ENCODE results near the gene DLGAP1.
A peak's percentile ranks its signal among the peaks of the same experiment; 100 is the strongest.

DLGAP1 gene

DNA sequence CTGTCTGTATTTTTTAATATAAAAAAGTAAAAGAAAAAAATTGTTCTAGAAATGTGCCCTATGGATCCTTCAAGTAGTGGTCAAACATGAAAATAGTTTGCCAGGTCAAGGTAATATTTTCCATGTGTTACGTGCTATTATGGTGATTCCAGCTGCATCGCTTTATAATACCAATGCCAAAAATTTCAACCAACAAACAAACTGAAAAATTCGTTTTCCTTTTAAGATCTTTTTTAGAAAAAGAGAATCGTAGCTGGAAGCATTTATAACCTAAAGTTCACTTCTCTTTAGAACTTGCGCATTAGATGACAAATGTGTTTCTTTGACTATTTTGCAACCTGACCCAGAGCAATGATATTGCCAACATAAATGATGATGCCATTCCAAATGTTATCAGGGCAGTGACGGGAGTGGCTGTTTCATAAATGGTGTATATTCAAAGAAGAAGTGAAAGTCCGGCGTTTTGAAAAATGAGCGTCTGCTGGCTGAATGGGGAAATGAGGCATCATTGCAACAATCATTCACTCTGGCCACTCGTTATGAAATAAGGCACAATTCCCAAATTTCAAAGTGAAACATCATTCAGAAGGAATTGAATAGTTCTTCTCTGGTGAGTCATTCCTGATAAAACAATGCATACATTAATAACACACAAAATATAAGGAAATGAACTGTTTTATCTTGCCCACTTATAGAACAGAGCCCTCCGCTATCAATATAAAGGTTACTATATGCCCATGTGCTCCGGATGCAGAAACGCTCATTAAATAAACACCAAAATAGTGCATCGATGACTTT is 707.7 kb downstream of the DLGAP1 start:
- no peak for DNase-seq

DNA sequence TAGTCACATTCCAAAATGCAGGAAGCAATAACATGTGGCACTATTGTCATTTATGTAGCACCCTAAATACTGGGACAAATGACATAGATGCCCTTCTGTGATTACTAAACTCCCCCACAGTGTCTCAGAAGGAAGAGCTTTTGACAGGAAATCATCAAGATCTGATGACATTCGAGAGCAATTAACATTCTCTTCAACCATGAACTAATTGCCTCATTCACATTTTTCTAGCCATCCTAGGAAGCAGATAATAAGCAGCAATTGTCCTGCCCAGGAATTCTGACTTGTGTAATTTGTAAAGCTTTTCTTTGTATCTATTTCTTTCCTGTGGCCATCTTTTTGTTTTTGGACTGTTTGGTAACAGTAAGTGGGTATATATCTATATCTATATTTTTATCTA is 712.6 kb downstream of the DLGAP1 start:
- no peak for DNase-seq

DNA sequence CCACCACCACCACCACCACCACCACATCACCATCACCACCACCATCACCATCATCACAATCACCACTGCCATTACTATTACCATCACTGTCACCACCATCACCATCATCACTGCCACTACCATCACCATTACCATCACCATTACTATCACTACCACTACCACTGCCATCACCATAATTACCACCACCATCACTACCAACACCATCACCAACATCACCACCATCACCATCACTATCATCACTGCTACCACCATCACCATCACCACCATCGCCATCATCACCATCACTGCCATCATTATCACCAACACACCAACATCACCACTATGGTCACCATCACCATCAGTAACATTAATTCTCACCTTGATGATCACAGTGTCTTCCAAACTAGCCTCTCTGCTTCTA is 713.8 kb downstream of the DLGAP1 start:
- DNase-seq, result no peak

DNA sequence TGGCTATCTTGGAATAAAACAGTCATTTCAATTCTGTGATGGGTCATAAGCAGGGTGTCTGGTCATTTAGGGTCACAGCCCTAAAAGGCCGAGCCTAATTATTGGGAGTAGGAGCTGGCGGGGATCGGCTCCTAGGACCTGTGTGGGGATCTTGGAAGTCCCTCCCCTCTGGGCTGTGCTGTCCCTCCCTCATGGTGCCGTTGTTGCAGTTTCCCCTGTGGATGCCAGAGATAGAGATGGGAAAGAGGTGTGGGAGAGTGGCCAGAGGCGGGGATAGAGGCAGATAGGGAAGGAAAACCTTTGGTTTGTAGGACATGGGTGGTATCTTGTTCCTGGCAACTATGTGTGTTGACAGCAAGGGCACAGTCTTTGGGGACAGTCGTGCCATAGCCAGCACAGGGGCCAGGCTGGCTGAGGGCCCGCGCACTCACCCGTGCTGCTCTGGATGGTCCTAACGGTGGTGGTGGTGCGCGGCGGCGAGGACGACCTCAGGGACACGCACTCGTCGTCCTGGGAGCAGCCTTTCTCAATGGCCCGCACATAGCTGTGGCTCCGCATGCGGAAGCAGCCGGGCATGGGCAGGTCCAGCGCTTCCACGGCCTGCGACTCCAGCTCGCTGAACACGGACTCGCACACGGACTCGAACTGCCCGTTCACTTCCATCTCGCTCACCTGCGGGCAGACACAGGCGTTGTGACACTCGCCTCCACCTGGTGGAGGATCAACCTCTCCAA is 726.2 kb downstream of the DLGAP1 start:
- DNase-seq, result no peak

DNA sequence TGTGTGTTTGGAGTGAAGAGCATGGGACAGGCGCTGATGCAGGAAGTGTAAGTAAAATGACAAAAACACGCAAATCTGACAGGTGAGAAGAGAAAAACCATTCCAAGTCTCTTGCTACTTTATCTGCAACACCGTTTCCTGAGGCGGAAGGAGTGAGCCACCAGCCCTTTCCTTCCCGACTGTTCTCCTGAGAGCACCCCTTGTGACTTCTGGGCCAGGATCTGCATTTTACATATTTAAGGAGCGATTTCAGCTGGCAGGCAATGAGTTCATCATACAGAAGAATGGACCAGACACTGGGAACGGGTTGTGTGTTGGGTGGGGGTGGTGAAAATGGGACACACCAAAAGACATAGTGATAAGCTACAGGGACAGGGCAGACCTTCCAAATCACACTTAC is 727.8 kb downstream of the DLGAP1 start:
- DNase-seq, result no peak

DNA sequence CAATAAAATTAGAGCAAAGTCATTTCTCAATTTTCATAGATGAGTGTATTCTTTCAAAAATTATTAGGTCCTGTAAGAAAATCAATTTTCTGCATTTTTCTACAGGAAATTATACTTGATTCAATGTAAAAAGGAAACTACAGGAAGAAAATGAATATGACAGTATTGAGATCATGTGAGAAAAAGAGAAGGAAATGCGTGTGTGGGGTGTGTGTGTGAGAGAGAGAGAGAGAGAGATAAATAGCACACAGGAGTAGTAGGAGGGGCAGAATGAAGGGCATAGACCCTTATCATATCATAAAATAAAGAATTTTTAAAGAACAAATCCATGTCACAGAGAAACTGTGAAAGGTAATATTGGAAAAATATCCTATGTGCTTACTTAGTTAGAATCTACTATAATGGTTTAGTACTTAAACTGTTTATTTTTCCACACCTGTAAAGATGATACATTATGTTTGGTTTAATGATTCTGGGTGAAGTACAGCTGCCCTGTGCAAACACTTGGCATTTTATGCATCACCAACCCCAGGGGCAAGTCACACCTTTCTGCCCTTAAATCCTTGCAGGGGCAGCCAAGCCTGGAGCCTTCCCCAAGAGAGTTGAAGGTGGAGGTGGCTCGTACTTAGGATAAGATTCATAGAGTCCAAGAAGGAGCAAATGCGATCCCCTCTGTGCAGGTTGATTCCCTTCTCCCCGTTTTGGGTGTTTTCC is 728.7 kb downstream of the DLGAP1 start:
- no peak for DNase-seq

DNA sequence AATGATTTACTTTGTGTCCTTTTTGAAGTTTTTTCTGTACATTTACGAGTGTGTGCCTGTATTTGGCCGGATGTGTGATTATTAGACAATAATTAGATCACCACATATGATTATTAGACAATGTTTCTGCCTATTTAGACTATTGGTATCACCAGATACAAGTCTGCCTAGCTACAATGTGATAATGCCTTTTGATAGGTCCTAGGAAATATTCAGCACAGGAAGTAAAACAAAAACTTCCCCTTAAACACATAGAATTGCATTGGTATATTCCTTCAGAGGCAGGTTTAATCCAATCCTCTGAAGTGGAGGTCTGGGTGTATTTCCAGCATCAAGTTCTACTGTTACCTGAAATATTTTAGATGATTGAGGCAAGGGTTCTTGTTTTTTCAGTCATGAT is 730.0 kb downstream of the DLGAP1 start:
- no peak for DNase-seq

DNA sequence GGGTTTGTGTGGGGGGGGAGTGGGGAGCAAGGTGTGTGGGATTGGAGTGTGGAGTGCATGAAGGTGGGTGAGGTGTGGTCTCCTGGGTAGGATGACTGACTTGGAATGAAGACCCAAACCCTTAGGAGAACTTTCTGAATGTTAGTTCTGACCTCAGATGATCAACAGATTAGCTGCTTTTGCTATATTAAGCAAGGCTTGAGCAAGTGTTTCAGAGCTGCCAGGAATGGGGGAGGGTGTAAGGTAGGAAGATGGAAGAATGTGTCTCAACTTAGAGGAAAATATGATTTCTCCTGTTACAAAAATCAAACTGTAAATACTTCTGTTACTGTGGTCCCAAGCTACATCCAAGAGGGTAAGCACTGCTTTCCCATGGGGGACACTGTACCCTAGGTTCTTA is 731.6 kb downstream of the DLGAP1 start:
- no peak for DNase-seq

DNA sequence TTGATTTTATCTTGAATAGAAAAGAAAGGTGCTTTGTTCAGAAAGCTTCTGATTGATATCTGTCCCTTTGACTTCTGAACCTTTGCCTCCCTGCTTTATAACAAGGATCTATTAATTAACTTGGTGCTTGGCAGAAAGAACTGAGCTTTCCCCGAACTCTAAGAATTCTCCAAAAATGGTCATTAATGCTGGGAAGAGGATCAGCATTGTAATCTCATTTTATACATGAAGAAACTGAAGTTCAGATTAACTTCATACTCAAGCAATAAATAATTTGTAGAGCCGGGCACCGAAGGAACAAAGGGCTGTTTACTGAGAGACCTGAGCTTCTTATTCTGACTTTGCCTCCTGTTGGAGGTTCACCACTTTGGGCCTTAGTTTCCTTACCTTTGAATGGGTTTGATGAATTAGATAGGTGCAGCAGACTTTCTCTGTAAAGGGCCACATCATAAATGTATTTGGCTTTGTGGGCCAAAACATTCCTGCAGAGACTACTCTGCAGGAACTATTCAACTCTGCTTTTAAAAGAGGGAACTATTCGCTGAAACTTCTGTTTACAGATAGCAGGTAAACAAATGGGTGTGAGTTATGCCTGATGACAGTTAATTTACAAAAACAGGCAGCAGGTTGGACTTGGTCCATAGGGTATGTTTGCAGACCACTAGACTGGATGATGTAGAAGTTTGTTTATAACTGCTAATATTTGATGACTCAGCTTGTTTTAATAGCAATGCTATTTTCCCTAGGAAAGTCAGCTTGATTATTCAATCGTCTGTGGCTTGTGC is 732.3 kb downstream of the DLGAP1 start:
- no peak for DNase-seq

DNA sequence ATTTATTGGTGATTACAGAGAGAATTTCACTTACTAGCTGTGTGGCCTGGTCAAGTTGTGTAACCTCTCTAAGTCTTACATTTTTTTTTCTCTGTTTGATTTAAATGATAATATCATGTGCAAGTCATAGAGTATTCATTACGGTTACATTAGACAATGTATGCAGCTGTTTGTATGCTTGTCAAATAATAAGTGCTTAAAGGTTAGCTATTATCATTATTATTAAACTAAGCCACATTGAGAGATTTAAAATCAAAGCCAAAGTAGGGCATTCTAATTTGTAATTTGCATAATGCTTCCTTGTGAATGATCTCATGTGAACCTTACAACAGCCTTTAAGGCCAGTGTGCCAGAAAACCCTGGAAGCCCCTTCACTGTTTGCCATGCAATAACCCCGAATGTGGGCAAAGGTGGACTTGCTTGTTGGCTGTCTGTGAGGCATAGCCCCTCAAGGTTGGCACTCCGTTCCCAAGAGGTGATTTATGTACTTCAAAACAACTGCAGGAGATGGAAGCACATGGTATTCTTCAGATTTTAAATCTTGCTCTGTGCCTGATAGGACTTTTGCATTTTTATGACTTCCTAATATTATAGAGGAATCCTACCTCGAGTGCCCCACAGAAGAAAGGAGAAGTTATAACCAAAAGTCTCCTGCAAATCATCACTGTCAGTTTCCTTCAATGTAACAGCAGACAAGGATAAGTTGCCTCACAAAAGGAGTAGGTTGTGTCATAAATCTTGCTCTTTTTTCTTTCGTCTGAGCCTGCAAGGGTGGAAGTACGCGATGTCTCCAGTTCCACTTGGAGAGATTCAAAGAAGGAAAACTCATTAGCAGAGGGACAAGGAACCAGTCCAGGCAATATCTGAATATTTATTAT is 733.1 kb downstream of the DLGAP1 start:
- no peak for DNase-seq

DNA sequence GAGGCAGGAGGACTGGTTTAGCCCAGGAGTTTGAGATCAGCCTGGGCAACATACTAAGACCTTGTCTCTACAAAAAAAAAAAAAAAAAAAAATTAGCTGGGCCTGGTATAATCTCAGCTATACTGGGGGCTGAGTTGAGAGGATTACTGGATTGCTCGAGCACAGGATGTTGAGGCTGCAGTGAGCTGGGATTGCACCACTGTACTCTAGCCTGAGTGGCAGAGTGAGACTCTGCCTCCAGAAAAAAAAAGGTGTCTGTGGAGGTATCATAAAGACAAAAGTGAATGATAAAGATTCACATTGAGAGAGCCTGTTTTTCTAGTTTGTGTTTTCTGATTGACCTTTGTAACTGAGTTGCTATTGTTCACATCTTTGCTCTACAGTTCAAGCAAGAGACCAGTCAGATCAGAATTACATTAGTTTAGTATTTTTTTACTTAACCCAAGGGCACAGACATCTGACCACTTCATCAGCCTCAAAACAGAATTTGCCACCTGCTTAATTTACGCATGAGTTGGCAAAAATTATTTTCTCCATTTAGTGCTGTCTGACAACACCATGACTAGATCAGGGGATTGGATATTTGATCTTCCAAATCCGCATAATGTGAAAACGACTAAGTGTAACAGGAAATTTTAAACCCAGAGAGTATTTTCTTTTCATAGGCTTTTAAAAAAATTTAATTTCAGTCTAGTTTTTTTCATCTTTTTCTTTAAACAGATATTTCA is 734.1 kb downstream of the DLGAP1 start:
- peak; percentile 69 for DNase-seq

DNA sequence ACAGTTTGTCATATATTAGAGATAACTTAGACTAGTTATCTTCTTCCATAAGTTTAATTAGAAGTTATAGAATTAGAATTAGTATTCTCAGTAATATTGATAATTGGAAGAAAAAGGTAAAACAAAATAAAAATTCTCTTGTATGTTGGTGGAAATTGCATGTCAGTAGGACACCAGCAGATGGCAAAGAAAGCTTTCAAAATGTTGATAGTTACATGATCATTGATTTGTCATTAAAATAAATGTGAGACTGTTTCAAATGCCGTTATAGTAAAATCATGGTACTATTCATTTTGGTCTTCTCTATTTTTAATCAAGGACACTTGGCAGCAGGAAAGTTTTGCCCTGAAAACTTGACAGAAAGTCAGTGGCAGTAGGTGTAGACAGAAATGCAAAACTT is 734.9 kb downstream of the DLGAP1 start:
- DNase-seq, result no peak

DNA sequence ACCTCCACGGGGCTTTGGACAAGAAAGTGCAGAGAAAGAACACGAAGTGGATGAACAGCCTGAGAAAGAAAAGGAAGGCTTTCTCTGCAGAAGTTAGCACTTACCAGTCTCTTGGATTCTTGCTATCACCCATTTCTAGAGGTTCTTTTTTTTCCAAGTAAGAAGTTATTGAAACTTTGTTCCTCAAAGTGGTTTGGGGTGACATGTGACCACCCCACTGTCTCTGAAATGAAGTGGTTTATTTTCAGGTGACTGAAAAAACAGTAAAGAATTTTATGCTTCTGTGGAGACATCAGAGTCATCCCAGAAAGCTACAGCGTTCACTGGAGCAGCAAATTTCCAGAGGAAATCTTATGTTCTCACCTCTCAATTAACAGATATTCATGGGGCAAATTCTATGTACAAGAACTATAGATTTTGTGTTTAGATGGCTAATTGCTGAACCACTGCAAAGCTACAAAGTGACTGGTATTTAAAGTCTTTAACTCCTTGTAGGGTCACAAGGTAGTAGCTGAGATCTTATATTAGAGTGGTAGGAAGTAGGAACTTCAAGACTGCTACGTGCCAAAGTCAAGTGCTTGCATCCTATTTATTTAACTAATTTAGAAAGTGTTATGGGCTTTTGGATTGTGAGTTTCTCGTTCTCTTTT is 737.6 kb downstream of the DLGAP1 start:
- DNase-seq, result no peak

DNA sequence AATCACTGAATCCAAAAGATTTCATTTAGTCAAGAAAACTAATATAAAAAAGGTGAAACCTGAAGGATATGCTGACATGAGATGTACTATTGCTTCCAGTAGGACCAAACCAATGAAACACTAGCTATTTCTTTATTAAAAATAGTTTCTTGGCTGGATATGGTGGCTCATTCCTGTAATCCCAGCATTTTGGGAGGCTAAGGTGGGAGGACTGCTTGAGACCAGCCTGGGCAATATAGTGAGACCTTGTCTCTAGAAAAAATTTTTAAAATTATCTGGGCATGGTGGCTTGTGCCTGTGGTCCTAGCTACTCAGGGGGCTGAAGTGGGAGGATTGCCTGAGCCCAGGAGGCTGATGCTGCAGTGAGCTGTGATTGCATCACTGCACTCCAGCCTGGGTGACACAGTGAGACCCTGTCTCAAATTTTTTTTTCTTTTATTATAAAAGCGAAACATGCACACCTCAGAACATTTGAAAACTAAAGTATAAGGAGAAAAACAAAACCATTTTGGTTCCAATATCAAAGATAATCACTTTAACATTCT is 738.9 kb downstream of the DLGAP1 start:
- no peak for DNase-seq

DNA sequence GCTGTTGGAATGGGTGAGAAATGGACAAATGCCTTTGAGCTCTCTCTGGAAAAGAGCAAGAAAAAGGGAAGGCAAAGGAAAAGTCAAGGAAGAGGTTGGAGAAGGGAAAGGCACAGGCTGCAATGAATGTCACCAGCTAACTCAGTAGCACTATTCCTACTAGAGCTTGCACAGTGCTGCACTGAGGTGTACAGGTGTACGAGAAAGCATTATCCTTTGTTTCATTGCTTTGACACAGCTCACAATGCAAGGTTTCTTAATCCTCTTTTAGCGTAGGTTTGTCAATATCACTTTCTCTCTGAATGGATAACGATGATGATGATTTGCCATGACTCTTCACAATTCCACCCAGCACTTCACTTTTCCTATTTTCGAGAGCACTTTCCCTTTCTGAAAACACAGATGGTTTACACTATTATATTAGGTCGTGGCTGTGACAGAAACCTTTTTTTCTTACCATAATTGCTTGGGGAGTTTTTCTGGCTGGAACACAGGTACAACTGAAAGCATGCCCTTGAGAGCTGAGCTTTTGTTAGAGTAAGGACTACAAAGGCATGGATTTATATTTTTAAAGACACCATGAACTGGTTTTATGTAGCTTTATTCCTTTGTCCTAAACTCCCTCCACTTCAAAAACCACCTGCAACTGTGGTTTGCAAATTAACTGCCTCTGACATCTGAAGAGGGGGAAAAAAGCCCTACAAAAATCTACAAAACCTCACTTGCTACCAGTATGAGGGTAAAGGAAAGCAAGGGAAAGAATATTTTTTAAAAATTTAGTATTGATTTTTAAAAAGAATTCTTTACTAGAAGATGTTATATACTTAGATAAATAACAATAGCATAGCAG is 739.7 kb downstream of the DLGAP1 start:
- DNase-seq, result no peak

DNA sequence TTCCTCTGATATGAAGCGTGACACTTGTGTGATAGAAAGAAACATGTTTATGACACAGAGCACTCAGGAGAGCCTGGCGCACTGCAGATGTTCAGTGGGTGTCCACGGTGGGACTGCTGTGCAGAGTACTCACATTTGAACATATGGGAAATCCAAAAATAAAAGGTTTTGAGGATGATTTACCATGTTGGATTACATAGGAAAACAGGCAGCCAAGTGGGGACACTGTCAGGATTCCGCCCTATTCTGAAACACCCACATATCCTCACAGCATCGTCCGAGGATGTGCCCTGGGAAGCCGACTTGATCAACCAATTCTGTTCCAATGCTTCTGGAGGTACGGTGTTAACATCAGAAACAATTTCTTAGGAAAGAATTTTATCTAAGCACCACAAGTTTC is 741.4 kb downstream of the DLGAP1 start:
- no peak for DNase-seq

DNA sequence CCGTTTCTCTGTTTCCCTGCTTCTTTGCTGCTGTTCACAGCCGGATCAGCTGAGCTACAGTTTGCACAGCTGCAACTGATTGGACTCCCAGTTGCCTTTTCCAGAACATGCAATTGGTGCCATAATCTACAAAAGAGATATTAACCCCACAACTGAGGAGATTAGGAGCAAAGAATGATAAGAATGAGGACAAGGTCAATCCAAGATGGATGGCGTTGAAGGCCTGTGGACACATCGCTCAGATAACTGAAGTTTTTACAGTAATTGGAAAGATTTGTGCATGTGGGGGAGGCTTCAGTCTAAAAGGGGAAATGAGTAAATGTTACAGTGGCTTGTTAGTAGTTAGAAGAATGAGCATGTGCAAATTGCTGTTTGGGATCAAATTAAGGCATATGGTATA is 741.9 kb downstream of the DLGAP1 start:
- no peak for DNase-seq

DNA sequence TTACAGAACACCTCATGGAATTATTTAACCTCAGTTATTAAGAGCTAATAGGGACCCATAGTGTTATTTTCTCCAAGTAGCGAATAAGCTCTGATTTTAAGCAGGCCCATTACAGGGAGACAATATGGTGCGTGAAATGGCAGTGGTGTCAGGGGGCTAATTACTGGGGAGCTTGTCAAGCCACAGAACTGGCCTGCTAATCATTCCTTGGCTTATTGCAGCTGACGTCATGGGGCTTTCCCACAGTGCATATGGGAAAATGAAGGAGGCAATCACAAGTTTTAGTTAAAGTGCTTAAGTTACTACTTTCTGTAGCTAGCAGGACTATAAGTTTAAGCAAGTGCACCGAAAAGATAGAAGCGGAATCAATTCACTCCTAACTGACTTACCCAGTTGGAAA is 742.6 kb downstream of the DLGAP1 start:
- DNase-seq, result no peak

DNA sequence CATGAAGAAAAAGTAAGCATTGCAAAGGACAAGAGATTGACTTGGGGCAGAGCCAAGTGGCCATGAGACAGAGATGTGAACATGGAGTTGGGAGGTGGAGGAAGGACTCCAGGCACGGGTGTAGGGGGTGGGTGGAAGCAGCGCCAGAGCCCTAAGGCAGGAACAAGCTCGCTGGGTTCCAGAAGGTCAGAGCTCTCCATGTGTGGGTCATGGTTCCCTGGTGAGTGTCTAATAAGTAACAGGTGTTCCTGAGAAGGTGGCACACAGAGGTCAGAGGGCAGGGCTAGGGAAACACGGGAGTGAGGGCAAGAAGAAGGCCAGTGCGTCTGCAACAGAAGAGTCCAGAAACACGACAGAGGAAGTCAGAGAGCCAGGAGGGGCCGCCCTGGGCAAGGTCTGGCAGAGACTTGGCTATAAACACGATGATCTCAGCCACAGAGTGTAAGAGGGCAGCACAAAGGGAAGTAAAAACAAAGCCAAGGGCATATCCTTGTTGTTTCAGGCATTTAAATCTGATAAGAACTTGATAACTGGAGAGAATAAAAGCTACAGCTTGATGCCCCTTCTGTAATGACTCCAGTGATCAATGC is 744.3 kb downstream of the DLGAP1 start:
- DNase-seq, result no peak
